Stimulated activated CD8-positive, alpha-beta memory T cell treated with anti-CD3 and anti-CD28 coated beads, Interleukin-4, amount 100 ng/mL, for 24 hours (primary cell): Measurements from ENCODE around the gene ISG15.
A peak's percentile ranks its signal among the peaks of the same experiment; 100 is the strongest.
"Not testable (repeated sequence)": the region's sequence is repeated elsewhere in the genome, so short reads cannot be mapped to it uniquely, and the experiment has no call there.

Experiments used
- DNase-seq: peaks from one replicate; pipeline ENCODE4 v3.0.0-alpha.2; 2020; ENCODE audit warnings: low read depth

Gene ISG15

DNA sequence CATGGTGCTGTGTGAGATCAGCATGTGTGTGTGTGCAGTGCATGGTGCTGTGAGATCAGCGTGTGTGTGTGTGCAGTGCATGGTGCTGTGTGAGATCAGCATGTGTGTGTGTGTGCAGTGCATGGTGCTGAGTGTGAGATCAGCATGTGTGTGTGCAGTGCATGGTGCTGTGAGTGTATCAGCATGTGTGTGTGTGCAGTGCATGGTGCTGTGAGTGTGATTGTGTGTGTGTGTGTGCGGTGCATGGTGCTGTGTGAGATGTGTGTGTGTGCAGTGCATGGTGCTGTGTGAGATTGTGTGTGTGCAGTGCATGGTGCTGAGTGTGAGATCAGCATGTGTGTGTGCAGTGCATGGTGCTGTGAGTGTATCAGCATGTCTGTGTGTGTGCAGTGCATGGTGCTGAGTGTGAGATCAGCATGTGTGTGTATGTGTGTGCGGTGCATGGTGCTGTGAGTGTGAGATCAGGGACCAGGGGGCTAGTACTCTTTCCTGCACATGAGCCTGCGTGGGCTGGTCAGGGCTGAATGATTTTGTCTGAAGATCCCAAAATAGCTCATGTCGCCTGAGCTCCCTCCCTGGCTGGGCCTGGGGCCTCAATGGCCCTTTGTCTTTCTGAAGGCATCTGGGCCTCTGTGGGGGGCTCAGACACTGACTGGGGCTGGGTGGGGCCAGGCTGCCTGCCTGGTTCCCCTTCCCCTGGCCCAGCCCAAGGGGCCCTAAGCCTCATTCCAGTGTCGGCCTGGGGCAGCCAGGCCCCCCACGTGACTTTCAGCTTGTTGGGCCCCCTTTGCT, 17.8 kb downstream of the ISG15 start:
- not testable (repeated sequence) for DNase-seq

DNA sequence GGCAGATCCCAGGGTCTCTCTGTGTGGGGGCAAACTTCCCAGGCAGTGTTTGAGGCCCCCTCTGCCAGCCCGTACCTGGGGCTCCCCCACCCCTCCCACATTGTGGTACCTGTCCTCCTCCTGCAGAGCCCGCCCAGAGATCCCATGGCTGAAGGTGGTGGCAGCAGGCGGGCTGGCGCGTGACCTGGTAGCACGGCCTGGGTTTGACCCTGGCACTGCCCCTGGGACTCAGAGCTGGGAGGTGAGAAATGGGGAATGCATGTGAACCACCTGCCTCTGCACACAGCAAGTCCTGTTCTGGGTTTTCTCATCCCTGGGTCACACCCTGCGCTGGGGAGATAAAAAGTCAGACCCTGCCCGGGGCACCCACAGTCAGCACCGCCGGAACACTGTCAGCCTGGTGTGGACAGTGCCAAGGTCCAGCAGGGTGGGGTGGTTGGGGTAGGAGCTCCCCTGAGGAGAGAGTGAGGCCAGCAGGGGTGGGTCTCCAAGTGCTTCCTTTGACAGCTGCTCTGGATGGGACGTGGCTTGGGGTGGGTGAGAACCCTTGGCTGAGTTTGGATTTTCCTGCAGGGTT, 18.4 kb downstream of the ISG15 start:
- DNase-seq, result no peak

DNA sequence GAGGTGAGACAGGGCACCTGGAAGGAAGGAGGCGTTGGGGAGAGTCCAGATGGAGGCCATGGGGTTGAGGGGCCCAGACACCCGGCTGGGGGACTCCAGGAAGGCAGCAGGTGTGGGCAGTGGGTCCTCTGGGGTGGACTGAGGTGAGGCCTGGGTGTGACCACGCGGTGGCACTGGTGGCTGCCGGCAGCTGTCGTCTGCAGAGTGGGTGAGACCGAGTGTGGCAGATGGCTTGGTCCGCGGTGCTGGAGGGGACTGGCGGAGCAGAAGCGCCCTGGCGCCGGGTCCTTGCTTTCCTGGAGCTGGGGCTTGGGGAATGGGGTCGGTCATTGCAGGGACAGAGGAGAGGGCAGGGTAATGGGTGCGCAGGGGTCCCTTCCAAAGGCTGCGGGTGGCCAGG, 19.1 kb downstream of the ISG15 start:
- DNase-seq, result no peak

GRCh38 chr1:1033009-1033587, 19.8 kb downstream of the ISG15 start:
- DNase-seq, result peak; percentile 86

GRCh38 chr1:1033731-1034438, 20.6 kb downstream of the ISG15 start:
- no peak for DNase-seq

- DNase-seq, result no peak
Measured at GRCh38 chr1:1034439-1034781, 21.1 kb downstream of the ISG15 start.

DNA sequence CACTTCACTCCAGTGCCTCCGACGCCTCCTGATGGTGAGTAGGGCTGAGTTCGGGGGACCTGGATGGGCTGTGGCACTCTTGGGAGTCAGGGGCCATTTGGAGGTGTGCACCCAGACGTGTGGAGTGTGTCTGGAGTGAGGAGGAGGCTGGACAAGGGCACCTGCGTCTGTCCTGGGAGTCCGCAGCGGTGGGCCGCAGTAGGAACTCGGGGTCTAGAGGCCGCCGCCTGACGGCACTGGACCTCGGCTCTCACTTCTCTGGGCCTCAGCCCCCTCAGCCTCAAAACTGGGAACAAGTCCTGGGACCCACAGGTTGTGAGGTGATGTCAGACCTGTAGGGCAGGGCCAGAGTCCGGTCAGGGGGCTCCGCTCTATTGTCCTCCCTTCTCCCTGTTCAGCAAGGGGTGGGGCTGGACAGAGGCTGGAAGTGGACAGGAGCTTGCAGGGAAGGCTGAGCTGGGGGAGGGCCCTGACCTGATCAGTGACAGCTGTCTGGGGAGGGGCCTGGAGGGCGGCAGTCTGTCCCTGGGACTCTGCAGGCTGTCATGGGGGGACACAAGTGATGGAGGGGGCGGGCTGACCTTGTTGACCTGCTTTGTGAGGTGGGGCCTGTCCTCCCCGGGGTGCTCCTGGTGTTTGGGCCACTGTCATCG, 22.1 kb downstream of the ISG15 start:
- DNase-seq, result no peak

GRCh38 chr1:1037366-1038327, 24.4 kb downstream of the ISG15 start:
- DNase-seq, result no peak

GRCh38 chr1:1038694-1039093, 25.4 kb downstream of the ISG15 start:
- DNase-seq, result no peak

DNA sequence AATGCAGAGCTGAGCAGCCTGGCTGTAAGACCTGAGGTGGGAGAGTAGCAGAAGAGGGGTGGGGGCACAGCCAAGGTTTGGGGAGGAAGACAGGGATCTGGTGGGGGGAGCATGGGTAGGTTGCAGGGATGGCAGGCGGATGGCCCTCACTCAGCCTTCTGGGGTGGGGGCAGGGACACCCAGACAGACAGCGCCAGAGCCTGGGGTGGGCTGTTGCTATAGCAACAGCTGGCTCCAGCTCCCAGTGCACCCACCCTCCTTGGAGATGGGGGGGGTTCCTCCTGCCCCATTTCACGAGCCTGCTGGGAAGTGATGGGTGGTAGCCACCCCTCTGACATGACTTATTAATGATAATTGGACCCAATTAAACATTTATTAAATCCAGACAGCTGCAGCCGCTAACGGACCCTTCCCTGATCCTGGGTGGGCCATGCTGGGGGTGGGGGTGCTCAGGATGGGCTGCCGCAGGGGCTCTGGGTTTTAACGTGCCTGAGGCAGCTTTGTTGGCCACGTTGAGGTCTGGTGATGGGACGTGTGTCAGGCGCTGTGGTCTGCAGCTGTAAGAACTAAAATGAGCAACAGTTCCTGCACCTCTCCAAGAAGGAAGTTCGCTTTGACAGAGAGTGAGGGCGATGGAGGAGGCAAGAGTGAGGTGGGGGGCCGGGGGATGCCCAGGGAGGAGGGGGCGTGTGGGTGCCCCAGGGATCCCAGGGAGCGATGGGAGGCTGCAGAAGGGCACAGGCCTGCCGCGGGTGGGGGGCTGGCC, 26.0 kb downstream of the ISG15 start:
- DNase-seq, result no peak

GRCh38 chr1:1040004-1040991, 27.0 kb downstream of the ISG15 start:
- DNase-seq, result peak; percentile 68

DNA sequence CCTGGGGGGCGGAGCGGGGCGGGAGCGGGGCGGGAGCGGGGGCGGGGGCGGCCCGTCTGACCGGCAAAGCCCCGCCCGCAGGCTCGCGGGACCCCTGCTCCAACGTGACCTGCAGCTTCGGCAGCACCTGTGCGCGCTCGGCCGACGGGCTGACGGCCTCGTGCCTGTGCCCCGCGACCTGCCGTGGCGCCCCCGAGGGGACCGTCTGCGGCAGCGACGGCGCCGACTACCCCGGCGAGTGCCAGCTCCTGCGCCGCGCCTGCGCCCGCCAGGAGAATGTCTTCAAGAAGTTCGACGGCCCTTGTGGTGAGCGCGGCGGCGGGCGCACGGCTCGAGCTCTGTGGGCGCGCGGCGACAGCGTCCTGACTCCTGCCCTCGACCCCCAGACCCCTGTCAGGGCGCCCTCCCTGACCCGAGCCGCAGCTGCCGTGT, 27.8 kb downstream of the ISG15 start:
- DNase-seq, result no peak

DNA sequence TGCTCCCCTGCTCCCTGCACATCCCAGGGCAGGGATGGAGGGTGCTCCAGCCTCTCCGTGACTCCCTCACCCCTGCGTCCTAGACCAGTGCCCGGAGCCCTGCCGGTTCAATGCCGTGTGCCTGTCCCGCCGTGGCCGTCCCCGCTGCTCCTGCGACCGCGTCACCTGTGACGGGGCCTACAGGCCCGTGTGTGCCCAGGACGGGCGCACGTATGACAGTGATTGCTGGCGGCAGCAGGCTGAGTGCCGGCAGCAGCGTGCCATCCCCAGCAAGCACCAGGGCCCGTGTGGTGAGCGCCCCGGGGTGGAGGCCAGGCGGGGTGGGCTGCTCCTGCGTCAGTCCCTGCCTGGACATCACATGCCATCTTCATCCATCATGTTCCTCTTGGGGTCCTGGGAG, 28.6 kb downstream of the ISG15 start:
- no peak for DNase-seq

DNA sequence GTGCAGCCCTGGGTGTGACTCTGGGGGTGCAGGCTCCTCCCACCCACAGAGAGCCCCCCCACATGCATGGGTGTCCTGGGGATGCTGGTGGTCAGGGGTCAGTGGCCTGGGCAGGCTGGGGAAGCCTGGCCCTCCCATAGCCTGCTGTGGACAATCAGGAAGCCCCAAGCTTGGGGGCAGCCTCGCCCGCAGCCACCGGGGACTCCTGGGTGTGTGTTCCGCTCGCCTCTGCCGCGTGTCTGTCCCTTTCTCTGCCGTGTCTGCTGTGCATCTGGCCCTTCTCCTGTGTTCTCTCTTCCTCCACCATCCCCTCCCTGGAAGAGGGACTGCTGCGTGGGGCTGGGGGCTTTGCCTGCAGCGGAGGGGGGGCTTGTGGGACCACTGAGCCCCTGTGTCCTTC, 29.5 kb downstream of the ISG15 start:
- no peak for DNase-seq

DNA sequence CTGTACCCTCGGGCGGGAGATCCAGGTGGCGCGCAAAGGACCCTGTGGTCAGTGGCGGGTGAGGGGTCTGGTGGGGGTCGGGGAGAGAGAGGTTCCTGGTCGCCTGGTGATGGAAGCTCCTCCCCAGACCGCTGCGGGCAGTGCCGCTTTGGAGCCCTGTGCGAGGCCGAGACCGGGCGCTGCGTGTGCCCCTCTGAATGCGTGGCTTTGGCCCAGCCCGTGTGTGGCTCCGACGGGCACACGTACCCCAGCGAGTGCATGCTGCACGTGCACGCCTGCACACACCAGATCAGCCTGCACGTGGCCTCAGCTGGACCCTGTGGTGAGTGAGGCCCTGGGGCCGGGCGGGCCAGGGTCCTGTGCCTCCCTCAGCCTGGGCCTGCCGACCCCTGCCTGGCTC, 30.1 kb downstream of the ISG15 start:
- no peak for DNase-seq

- DNase-seq, result no peak
Measured at GRCh38 chr1:1043921-1044320, 30.6 kb downstream of the ISG15 start.

DNA sequence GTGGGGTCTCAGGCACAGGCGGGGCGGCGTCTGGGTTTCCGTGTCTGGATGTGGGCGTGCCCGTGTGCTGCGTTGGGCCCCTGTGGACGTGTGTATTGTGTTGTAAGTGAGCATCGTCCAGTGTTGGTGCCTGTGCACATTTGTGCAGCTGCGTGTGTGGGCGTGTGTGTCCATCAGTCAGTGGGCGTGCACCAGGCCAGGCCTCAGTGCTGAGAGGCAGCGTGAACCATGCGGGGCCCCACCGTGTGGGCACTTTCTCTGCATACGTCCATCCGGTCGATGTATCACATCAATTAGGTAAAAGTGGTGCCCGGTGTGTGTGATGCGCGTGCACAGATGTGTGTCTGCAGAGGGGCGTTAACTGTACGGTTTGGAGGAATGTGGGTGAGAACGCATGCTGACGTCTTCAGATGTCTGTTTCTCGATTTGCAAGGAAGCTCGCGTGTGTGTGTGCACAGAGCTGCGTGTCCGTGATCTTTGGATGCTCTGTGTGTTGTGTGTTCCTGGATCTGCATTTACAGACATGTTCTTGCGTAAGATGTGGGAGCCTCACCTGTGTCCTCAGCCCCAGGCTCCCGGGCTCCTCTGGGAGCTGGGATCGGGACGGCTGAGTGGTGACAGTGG, 31.3 kb downstream of the ISG15 start:
- no peak for DNase-seq

GRCh38 chr1:1045129-1045528, 31.8 kb downstream of the ISG15 start:
- no peak for DNase-seq

DNA sequence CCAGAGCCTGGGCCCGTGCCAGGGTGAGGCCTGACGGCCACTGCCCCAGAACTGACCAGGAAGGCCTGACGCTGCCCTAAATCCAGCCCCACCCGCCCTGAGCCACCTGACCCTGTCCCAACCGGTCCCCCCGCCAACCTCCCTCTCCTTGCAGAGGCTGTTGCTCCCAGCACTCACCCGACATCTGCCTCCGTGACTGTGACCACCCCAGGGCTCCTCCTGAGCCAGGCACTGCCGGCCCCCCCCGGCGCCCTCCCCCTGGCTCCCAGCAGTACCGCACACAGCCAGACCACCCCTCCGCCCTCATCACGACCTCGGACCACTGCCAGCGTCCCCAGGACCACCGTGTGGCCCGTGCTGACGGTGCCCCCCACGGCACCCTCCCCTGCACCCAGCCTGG, 32.9 kb downstream of the ISG15 start:
- no peak for DNase-seq
